Measurements from ENCODE around the gene CALML3. TPM values are rescaled to one million over a fixed set of nuclear protein-coding genes. Genes with fewer than 3 reads are reported as not detected.

Gene CALML3
- total RNA-seq, 1 donor from 2014 or later: not detected

DNA sequence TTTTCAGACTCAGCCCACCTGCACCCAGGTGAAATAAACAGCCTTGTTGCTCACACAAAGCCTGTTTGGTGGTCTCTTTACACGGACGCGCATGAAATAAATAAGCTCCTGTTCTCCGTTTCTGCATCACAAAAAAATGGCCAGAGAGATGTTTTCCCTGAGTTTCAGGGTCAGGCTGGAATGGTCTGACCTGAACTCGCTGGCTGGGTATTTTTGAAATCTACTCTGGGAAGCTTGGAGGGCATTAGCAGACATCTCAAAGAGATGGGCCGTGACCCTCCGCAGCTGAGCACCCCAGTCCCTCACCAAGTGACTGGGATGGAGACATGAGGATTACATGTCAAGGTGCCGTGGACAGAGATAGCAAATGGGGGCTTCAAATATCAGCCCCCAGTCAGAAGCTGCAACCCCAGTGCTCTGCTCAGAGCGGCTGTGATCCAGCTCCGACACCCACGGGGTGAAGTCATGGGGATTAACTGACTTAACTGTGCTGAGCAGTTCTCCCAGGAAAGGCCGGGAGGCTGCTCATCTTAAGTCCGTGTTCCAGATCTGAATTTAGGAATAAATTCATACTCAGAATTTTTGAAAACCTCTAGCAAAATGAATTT is 47.7 kb upstream of the CALML3 start:
- H3K9ac ChIP-seq (ENCODE audit: low read length): no peak overlapping the region
- no peak overlapping the region for H3K27ac Mint-ChIP-seq (ENCODE audit: unreplicated experiment)
- no peak overlapping the region for H3K27ac ChIP-seq (ENCODE audit: low read depth, low read length)
- peaks cover 2% of the 10 kb centered on the region for H3K36me3 Mint-ChIP-seq (ENCODE audit: low read depth, unreplicated experiment)
- FAIRE-seq (no peak), DNase-seq (ENCODE audit: low read depth) (no peak)
- no peaks in the 10 kb centered on the region for H3K9me3 ChIP-seq (ENCODE audit: insufficient read depth, low read depth, low read length)
- H3K4me3 ChIP-seq (ENCODE audit: insufficient read depth, low read depth, low read length): no peak overlapping the region
- peaks cover 3% of the 10 kb centered on the region for H3K4me1 Mint-ChIP-seq (ENCODE audit: low read depth, unreplicated experiment)
- no peak overlapping the region for H3K4me3 Mint-ChIP-seq (ENCODE audit: unreplicated experiment)
- H4K20me1 ChIP-seq (ENCODE audit: insufficient read depth, low read length): no peaks in the 10 kb centered on the region
- H2AFZ ChIP-seq (ENCODE audit: low read depth, low read length): no peak overlapping the region
- no peaks in the 10 kb centered on the region for H3K4me1 ChIP-seq (ENCODE audit: insufficient read depth, low read length)
- no peaks in the 10 kb centered on the region for H3K36me3 ChIP-seq (ENCODE audit: insufficient read depth, low read length)
- no peaks in the 10 kb centered on the region for H3K79me2 ChIP-seq (ENCODE audit: insufficient read depth, low read length)
- peaks cover 21% of the 10 kb centered on the region for H3K27me3 Mint-ChIP-seq (ENCODE audit: low read depth, unreplicated experiment)
- peaks cover 5% of the 10 kb centered on the region for H3K9me3 Mint-ChIP-seq (ENCODE audit: unreplicated experiment)
- TF ChIP-seq, protein P1, sequence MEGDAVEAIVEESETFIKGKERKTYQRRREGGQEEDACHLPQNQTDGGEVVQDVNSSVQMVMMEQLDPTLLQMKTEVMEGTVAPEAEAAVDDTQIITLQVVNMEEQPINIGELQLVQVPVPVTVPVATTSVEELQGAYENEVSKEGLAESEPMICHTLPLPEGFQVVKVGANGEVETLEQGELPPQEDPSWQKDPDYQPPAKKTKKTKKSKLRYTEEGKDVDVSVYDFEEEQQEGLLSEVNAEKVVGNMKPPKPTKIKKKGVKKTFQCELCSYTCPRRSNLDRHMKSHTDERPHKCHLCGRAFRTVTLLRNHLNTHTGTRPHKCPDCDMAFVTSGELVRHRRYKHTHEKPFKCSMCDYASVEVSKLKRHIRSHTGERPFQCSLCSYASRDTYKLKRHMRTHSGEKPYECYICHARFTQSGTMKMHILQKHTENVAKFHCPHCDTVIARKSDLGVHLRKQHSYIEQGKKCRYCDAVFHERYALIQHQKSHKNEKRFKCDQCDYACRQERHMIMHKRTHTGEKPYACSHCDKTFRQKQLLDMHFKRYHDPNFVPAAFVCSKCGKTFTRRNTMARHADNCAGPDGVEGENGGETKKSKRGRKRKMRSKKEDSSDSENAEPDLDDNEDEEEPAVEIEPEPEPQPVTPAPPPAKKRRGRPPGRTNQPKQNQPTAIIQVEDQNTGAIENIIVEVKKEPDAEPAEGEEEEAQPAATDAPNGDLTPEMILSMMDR (IDR thresholded peaks at IDR 0.05; ENCODE audit: insufficient read depth, low read depth, low read length): no peak
- TF ChIP-seq EZH2 (IDR thresholded peaks at IDR 0.05; ENCODE audit: insufficient read depth, low read length): no peak
- H3K4me2 ChIP-seq (ENCODE audit: low read length): no peak overlapping the region
- no peaks in the 10 kb centered on the region for H3K27me3 ChIP-seq (ENCODE audit: insufficient read depth, low read length)

DNA sequence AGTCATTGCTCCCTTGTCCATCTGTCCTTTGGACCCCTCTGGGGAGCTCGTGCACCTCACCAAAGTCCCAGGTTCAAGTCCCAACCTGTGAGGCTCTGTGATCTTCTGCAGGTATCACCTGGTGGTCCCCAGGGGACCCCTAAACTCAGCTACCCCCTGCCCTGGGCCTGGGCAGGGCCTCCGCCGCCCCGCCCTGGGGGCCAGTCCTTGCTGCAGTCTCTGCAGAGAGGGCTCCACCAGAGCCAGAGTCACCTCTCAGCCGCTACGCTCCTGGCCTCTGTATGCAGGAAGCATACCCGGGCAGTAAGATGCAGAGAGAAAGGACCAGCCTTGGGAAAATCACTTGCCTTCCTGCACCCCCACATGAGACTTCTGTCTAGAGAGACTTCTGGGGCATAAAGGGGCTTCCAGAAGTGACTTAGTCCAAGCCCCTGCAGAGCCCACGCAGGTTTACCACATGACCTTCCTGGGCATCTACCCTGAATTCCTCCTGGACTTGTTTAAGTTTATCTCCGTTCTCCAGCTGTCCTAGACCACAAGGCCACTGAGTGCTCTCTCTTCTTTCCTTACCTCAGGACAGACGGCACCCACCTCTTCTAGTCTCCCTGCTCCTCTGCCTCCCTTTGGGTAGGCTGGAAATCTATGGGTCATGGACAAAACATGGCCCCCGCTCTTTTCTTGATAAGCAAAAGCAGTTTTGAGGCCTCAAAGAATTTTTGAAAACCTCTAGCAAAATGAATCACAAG is 46.6 kb upstream of the CALML3 start:
- FAIRE-seq (no peak), DNase-seq (ENCODE audit: low read depth) (no peak)
- Histone ChIP-seq H3K79me2 (ENCODE audit: insufficient read depth, low read length) (no peaks in the 10 kb centered on the region), H3K4me2 (ENCODE audit: low read length) (no peak overlapping the region), H3K36me3 (ENCODE audit: insufficient read depth, low read length) (no peaks in the 10 kb centered on the region), H4K20me1 (ENCODE audit: insufficient read depth, low read length) (no peaks in the 10 kb centered on the region), H2AFZ (ENCODE audit: low read depth, low read length) (no peak overlapping the region), H3K27me3 (ENCODE audit: insufficient read depth, low read length) (no peaks in the 10 kb centered on the region), H3K9me3 (ENCODE audit: insufficient read depth, low read depth, low read length) (no peaks in the 10 kb centered on the region), H3K4me3 (ENCODE audit: insufficient read depth, low read depth, low read length) (no peak overlapping the region), H3K27ac (ENCODE audit: low read depth, low read length) (no peak overlapping the region), H3K9ac (ENCODE audit: low read length) (no peak overlapping the region), H3K4me1 (ENCODE audit: insufficient read depth, low read length) (no peaks in the 10 kb centered on the region)
- Mint-ChIP-seq H3K4me3 (ENCODE audit: unreplicated experiment) (no peak overlapping the region), H3K36me3 (ENCODE audit: low read depth, unreplicated experiment) (peaks cover 2% of the 10 kb centered on the region), H3K27me3 (ENCODE audit: low read depth, unreplicated experiment) (peaks cover 25% of the 10 kb centered on the region), H3K4me1 (ENCODE audit: low read depth, unreplicated experiment) (peaks cover 3% of the 10 kb centered on the region), H3K27ac (ENCODE audit: unreplicated experiment) (no peak overlapping the region), H3K9me3 (ENCODE audit: unreplicated experiment) (peaks cover 1% of the 10 kb centered on the region)
- TF ChIP-seq, protein P1 (IDR thresholded peaks at IDR 0.05; ENCODE audit: insufficient read depth, low read depth, low read length): no peak
- TF ChIP-seq EZH2 (IDR thresholded peaks at IDR 0.05; ENCODE audit: insufficient read depth, low read length): no peak
